ENCODE measurements around the gene GNAO1.

The GNAO1 gene

GRCh38 chr16:56338566-56339318, 147.5 kb downstream of the GNAO1 start:
- no peak for TF ChIP-seq ZFX (IDR thresholded peaks at IDR 0.05)
- no peak overlapping the region for H3K27ac ChIP-seq

- TF ChIP-seq ZFX (IDR thresholded peaks at IDR 0.05) (no peak), CTCF (conservative IDR thresholded peaks at IDR 0.05) (no peak)
- H3K27ac ChIP-seq, result no peak overlapping the region
Measured at GRCh38 chr16:56339431-56340195, 148.3 kb downstream of the GNAO1 start.

DNA sequence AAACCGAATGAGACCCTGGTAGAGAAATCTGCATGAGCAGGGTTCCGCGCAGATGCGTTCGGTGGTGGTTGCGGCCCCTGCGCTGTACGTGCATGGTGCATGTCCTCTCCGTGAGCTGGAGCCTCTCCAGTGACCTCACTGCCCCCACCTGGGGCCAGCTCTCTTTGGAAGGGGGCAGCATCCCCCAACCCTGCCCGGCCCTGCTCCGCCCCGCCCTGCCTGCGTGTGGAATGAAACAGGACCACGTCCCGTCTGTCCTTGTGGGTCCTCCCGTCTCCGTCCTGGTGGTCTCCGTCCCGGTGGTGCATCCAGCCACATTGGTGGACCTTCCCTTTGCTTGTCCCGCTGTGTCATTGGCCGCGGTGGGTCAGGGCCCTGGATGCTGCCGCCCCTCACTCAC, 149.1 kb downstream of the GNAO1 start:
- no peak overlapping the region for H3K27ac ChIP-seq
- TF ChIP-seq ZFX (IDR thresholded peaks at IDR 0.05) (no peak), CTCF (conservative IDR thresholded peaks at IDR 0.05) (no peak)

DNA sequence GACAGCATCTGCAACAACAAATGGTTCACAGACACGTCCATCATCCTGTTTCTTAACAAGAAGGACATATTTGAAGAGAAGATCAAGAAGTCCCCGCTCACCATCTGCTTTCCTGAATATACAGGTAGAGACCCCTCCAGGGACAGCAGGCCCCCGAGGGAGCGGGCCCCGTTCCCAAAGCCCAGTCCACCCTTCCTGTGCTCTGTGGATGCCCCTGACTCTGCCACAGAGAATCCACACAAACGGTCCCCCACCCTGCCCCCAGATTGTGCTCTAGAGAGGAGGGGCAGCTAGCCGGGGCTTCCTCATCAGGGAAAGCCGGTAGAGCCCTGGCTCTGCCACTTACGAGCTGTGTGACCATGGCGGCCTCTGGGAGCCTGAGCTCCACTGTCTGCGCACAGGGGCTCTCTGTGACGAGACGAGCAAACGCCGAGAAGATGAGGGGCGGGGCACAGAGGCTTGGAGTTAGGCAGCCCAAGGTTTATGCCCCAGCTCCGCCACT, 149.6 kb downstream of the GNAO1 start:
- H3K27ac ChIP-seq, result no peak overlapping the region
- TF ChIP-seq CTCF (conservative IDR thresholded peaks at IDR 0.05) (no peak), ZFX (IDR thresholded peaks at IDR 0.05) (no peak)

- H3K27ac ChIP-seq, result no peak overlapping the region
- TF ChIP-seq CTCF (conservative IDR thresholded peaks at IDR 0.05) (no peak), ZFX (IDR thresholded peaks at IDR 0.05) (no peak)
Measured at GRCh38 chr16:56341656-56342399, 150.5 kb downstream of the GNAO1 start.

DNA sequence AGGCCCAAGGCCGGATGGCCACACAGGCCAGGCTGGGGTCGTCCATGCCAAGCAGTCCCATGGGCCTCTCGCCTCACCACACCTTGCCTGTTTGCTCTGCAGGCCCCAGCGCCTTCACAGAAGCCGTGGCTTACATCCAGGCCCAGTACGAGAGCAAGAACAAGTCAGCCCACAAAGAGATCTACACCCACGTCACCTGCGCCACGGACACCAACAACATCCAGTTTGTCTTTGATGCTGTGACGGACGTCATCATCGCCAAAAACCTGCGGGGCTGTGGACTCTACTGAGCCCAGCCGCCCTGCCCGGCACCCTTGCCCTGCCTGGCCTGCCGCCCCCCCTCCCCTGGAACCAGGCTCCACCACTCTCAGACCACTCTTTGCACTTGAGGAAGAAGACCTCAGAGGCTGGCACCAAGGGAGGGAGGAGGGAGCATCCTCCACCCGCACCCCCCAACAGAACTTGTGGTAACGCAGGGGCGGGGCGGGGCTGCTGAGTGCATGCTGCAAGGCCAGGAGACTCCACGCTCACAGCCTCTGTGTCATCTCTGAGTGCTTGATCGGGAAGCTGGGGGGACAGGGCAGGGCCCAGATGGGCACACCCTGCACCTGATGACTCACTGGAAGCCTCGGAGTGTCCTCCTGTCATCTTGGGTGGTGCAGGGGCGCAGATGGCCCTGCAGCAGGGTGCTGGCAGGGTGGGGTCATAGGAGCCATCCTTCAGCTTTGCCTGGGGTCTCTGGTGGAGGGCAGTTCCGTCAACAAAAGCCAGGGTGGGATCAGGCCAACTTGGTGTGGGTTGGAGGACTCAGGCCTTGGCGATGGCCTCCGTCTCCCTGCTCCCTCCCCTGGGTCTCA, 152.6 kb downstream of the GNAO1 start:
- no peak overlapping the region for H3K27ac ChIP-seq
- TF ChIP-seq ZFX (IDR thresholded peaks at IDR 0.05), result no peak

DNA sequence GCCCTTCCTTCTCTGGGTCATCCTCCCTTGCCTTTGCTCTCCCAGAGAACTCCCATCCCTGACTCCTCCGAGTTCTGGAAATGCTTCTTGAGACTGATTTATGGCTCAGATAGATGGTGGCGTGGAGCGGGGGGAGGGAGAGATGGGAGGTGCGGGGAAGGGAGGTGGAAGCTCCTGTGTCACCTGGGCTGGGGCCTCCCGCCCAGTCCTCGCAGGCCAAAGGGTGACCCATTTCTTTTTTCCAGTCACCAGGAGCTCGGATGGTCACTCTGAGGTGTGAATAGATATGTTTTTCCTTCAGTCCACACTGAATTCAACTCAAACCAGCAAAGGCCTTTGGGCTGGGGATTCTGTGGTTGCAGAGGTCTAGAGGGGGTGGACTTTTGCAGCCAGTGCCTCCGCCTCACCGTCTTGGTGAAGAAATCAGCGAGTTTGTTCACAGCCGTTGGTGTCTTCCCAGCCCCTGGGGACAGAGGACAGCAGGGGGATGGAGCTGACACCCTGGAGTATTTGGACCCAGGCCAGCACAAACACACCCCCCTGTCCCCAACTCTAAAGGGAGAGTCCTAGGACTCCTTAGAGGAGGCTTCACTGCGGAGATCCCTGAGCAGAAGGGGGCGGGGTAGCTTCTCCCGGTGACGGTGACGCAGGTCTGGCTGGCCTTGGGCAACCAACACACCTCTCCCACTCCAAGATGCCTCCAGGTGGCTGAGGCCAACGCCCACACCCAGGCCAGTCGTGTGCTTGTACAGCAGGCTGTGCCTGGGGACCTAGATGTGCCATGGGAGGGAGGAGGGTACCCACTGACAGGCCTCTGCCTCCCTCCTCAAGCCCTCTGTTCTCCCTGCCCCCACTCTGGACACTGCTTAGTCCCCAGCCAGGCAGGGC, 153.5 kb downstream of the GNAO1 start:
- no peak for TF ChIP-seq ZFX (IDR thresholded peaks at IDR 0.05)
- TF ChIP-seq CTCF (conservative IDR thresholded peaks at IDR 0.05), result no peak
- no peak overlapping the region for H3K27ac ChIP-seq
